ENCODE data around the gene OPALIN.
A peak's percentile ranks its signal among the peaks of the same experiment; 100 is the strongest.

The OPALIN gene

DNA sequence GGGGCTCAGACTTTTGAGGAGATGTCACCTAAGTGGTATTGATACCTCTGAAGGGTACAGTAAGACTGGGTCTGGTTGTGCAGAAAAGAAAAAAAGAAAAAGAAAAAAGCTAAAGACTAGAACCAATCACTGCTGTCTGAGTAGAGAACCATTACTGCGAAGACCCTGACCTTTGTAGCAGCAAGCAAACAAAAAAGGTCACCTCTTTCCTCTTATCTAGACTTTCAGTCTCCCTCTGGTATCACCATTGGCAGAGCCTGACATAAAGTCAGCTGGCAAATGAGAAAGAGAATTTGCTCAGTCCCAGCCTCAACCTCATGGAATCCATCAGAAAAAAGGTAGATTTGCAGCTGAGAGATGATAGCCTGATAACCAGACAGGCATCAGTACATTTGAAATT, 57.2 kb downstream of the OPALIN start:
- DNase-seq (ENCODE audit: low read depth in 3 of 3, low spot score in 1 of 3), result no peak

GRCh38 chr10:96299383-96299782, 59.4 kb downstream of the OPALIN start:
- peak in 1 of 3 donors; percentile 1 for DNase-seq (ENCODE audit: low read depth in 3 of 3, low spot score in 1 of 3)

DNA sequence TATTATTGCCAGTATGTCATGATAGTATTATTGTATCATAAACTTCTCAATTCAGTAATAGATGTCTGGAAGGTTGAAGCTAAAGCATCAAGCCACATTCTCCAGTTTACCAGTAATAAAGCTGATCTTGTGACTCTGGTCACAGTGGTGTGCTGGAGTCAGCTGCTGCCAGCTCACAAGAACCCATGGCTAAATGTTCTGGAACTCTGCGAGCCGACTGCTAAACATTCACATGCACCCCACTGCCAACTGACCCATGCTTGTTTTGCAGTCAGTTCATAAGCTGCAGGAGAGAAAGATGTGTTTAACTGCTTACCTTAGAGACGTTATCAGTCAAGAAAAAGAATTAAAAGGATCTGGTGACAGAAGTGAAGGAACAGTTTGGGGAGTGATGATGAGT, 60.4 kb downstream of the OPALIN start:
- no peak for DNase-seq (ENCODE audit: low read depth in 3 of 3, low spot score in 1 of 3)

GRCh38 chr10:96297486-96297885, 61.3 kb downstream of the OPALIN start:
- no peak for DNase-seq (ENCODE audit: low read depth in 3 of 3, low spot score in 1 of 3)

GRCh38 chr10:96295475-96295874, 63.3 kb downstream of the OPALIN start:
- DNase-seq (ENCODE audit: low read depth in 3 of 3, low spot score in 1 of 3), result no peak

Data from stimulated activated CD4-positive, alpha-beta T cell treated with anti-CD3 and anti-CD28 coated beads, TNF-alpha, amount 100 ng/mL, for 1 hour (primary cell).